ENCODE measurements around the gene C7orf25. TPM values are rescaled to one million over a fixed set of nuclear protein-coding genes. Genes with fewer than 3 reads are reported as not detected.

Gene C7orf25
- total RNA-seq, 2 donors from 2014 or later: 6.8 to 7.8 TPM

GRCh38 chr7:42953994-42954393 lies 42.1 kb upstream of the C7orf25 start:
- Histone ChIP-seq H3K4me3 (no peak overlapping the region), H3K9me3 (no peaks in the 10 kb centered on the region), H3K27ac (no peak overlapping the region), H3K36me3 (no peaks in the 10 kb centered on the region), H3K9ac (ENCODE audit: low read depth in 2 of 2, low read length in 2 of 2) (no peak overlapping the region), H3K4me1 (no peaks in the 10 kb centered on the region), H3K27me3 (no peaks in the 10 kb centered on the region)
- TF ChIP-seq, protein P1, sequence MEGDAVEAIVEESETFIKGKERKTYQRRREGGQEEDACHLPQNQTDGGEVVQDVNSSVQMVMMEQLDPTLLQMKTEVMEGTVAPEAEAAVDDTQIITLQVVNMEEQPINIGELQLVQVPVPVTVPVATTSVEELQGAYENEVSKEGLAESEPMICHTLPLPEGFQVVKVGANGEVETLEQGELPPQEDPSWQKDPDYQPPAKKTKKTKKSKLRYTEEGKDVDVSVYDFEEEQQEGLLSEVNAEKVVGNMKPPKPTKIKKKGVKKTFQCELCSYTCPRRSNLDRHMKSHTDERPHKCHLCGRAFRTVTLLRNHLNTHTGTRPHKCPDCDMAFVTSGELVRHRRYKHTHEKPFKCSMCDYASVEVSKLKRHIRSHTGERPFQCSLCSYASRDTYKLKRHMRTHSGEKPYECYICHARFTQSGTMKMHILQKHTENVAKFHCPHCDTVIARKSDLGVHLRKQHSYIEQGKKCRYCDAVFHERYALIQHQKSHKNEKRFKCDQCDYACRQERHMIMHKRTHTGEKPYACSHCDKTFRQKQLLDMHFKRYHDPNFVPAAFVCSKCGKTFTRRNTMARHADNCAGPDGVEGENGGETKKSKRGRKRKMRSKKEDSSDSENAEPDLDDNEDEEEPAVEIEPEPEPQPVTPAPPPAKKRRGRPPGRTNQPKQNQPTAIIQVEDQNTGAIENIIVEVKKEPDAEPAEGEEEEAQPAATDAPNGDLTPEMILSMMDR (IDR thresholded peaks at IDR 0.05): no peak
- no peak for DNase-seq
- intact Hi-C loops (cut with DNase I): no loop called here

GRCh38 chr7:42952328-42952727 lies 40.5 kb upstream of the C7orf25 start:
- TF ChIP-seq, protein P1 (IDR thresholded peaks at IDR 0.05): no peak
- H3K27me3 ChIP-seq: no peaks in the 10 kb centered on the region
- intact Hi-C loops (cut with DNase I): no loop called here
- no peaks in the 10 kb centered on the region for H3K9me3 ChIP-seq
- no peak overlapping the region for H3K4me3 ChIP-seq
- no peak overlapping the region for H3K9ac ChIP-seq (ENCODE audit: low read depth in 2 of 2, low read length in 2 of 2)
- DNase-seq: no peak
- H3K4me1 ChIP-seq: no peaks in the 10 kb centered on the region
- no peaks in the 10 kb centered on the region for H3K36me3 ChIP-seq
- H3K27ac ChIP-seq: no peak overlapping the region

DNA sequence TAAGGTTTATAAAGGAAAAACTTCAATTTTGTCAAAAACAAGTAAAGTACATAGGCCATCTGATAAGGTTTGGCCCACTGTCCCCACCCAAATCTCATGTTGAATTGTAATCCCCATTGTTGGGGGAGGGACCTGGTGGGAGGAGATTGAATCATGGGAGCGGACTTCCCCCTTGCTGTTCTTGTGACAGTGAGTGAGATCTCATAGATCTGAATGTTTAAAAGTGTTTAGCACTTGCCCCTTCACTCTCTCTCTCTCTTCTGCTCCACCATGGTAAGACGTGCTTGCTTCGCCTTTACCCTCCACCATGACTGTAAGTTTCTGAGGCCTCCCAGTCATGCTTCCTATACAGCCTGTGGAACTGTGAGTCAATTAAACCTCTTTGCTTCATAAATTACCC lies 38.5 kb upstream of the C7orf25 start:
- no peaks in the 10 kb centered on the region for H3K27me3 ChIP-seq
- H3K9me3 ChIP-seq: no peaks in the 10 kb centered on the region
- no peaks in the 10 kb centered on the region for H3K36me3 ChIP-seq
- no peak overlapping the region for H3K27ac ChIP-seq
- DNase-seq: no peak
- no peaks in the 10 kb centered on the region for H3K4me1 ChIP-seq
- no peak overlapping the region for H3K4me3 ChIP-seq
- intact Hi-C loops (cut with DNase I): no loop called here
- TF ChIP-seq, protein P1 (IDR thresholded peaks at IDR 0.05): no peak
- no peak overlapping the region for H3K9ac ChIP-seq (ENCODE audit: low read depth in 2 of 2, low read length in 2 of 2)

DNA sequence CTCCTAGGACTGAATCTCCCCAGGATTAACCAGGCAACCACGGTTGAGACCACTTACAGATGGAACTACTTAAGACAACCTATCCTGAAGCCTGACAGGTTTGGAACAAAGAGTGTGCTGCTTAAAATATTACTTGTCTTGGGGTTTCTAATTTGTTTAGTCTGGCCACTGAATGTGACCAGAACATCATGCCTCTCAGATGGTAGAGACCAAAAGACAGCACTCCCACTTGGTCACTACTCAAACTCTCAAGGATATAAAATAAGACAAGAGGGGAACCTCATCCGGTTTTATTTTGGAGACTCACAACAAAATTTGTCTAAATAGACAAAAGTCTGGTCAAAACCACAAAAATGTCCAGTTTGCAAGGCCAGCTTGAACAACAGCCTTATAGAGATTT lies 35.7 kb upstream of the C7orf25 start:
- no peak overlapping the region for H3K27ac ChIP-seq
- no peak overlapping the region for H3K9ac ChIP-seq (ENCODE audit: low read depth in 2 of 2, low read length in 2 of 2)
- TF ChIP-seq, protein P1 (IDR thresholded peaks at IDR 0.05): no peak
- H3K27me3 ChIP-seq: no peaks in the 10 kb centered on the region
- H3K4me3 ChIP-seq: no peak overlapping the region
- intact Hi-C loops (cut with DNase I): loop anchor here (10.0 kb wide), 1 partner anchor 167 kb away; the partner anchor contains the start of gene HECW1
- H3K9me3 ChIP-seq: no peaks in the 10 kb centered on the region
- no peaks in the 10 kb centered on the region for H3K36me3 ChIP-seq
- H3K4me1 ChIP-seq: no peaks in the 10 kb centered on the region
- no peak for DNase-seq

DNA sequence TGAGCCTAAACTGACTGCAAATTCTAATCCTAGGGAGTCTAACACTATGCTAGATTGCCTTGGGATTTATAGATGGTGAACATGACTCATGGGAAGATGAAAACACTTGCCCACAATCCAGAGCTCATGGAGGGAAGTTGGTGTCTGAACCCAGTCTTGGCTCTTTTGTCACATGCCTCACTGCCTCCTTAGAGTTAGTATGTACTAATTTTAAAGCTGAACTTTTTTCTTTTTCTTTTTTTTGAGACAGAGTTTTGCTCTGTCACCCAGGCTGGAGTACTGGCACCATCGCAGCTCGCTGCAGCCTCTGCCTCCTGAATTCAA lies 34.7 kb upstream of the C7orf25 start:
- H3K9ac ChIP-seq (ENCODE audit: low read depth in 2 of 2, low read length in 2 of 2): no peak overlapping the region
- H3K36me3 ChIP-seq: no peaks in the 10 kb centered on the region
- DNase-seq: no peak
- no peaks in the 10 kb centered on the region for H3K4me1 ChIP-seq
- TF ChIP-seq, protein P1 (IDR thresholded peaks at IDR 0.05): no peak
- no peak overlapping the region for H3K4me3 ChIP-seq
- intact Hi-C loops (cut with DNase I): loop anchor here (10.0 kb wide), 1 partner anchor 168 kb away; the partner anchor contains the start of gene HECW1
- no peak overlapping the region for H3K27ac ChIP-seq
- no peaks in the 10 kb centered on the region for H3K27me3 ChIP-seq
- no peaks in the 10 kb centered on the region for H3K9me3 ChIP-seq
